ENCODE data around the gene ARHGAP40. TPM values are rescaled to one million over a fixed set of nuclear protein-coding genes. Genes with fewer than 3 reads are reported as not detected.

The ARHGAP40 gene
- polyA plus RNA-seq, 1 experiment: not detected

DNA sequence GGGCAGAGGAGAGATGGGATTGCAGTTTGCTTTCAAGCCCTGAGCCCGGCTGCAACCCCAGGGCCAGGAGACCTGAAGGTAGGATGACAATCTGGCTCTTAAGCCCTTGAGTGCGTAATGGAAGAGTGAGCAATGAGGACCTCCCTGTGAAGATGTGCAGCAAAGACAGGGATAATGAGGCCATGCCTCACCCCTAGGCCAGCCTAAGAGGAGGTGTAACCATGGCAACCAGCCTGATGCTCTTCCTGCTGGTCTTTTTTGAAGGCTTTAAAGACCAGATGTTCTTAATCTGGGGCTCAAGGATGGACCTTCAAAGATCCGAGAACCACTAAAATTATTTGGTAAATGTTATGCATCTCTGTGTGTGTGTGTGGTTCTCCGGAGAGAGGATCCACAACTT lies 8.2 kb downstream of the ARHGAP40 start:
- ChIA-PET POLR2A (no interaction called here), CTCF (no interaction called here)
- DNase-seq (ENCODE audit: low read depth, low spot score): no peak
- Histone ChIP-seq H3K27ac (ENCODE audit: low read depth, low read length) (no peak overlapping the region), H3K27me3 (ENCODE audit: control insufficient read depth, insufficient read depth, low read length) (peaks cover 23% of the 10 kb centered on the region), H3K4me3 (ENCODE audit: low read depth, low read length) (no peak overlapping the region), H3K9me3 (ENCODE audit: control insufficient read depth, insufficient read depth, low read length) (no peaks in the 10 kb centered on the region)
- TF ChIP-seq, protein P1, sequence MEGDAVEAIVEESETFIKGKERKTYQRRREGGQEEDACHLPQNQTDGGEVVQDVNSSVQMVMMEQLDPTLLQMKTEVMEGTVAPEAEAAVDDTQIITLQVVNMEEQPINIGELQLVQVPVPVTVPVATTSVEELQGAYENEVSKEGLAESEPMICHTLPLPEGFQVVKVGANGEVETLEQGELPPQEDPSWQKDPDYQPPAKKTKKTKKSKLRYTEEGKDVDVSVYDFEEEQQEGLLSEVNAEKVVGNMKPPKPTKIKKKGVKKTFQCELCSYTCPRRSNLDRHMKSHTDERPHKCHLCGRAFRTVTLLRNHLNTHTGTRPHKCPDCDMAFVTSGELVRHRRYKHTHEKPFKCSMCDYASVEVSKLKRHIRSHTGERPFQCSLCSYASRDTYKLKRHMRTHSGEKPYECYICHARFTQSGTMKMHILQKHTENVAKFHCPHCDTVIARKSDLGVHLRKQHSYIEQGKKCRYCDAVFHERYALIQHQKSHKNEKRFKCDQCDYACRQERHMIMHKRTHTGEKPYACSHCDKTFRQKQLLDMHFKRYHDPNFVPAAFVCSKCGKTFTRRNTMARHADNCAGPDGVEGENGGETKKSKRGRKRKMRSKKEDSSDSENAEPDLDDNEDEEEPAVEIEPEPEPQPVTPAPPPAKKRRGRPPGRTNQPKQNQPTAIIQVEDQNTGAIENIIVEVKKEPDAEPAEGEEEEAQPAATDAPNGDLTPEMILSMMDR (IDR thresholded peaks at IDR 0.05; ENCODE audit: low read depth, low read length): no peak

DNA sequence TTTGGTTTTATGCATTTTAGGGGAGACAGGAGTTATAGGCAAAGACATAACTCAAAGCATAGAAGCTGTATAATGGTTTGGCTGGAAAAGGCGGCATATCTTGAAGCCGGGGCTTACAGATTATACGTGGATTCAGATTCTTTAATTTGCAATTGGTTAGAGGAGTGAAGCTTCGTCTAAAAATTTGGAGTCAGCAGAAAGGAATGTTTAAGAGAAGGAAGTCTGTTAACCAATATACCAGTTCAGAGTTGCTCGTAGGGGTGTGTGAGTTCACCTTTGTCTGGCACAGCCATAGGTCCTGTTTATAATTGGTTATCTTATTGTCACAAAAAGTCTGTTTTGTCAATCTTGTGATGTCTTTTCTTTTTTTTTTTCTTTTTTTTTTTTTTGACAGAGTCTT lies 8.9 kb downstream of the ARHGAP40 start:
- Histone ChIP-seq H3K27me3 (ENCODE audit: control insufficient read depth, insufficient read depth, low read length) (peaks cover 26% of the 10 kb centered on the region), H3K4me3 (ENCODE audit: low read depth, low read length) (no peak overlapping the region), H3K27ac (ENCODE audit: low read depth, low read length) (no peak overlapping the region), H3K9me3 (ENCODE audit: control insufficient read depth, insufficient read depth, low read length) (no peaks in the 10 kb centered on the region; the same call in 1 of the 2 replicates)
- CTCF ChIA-PET: no interaction called here
- DNase-seq (ENCODE audit: low read depth, low spot score): no peak
- POLR2A ChIA-PET: no interaction called here
- TF ChIP-seq, protein P1 (IDR thresholded peaks at IDR 0.05; ENCODE audit: low read depth, low read length): no peak

DNA sequence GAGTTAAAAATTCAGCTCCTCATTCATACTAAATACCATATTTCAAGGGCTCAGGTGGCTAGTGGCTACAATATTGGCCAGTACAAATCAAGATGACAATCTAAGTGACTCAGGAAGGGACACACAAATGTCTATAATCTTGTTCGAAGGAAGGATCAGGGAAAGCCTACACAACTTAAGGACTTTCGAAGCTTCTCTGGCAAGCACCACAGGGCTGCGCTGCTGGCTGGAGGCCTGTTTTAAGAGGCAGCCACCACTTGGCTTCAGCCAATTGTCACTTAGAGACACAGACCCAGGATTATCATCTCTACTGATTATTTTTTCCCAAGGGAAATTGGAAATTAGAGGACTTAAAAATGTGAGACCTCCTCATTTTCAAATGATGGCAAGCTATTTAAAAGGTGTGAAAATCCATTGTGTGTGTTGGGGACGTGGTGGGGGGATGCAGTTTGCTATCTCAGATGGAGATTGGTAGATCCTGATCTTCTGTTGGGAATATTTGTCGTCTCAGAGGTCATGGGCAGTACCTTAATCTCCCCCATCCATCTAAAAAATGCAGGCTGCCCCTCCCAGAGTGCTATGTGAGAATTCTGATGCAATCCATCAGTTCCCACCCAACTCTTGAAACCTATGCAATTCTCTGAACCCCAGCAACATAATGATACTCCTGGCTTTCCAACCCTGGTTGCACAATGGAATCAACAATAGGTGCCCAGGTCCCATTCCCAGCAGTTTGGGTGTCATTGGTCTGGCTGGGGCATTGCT lies 11.3 kb downstream of the ARHGAP40 start:
- H3K4me3 ChIP-seq (ENCODE audit: low read depth, low read length): no peak overlapping the region
- DNase-seq (ENCODE audit: low read depth, low spot score): no peak
- TF ChIP-seq, protein P1 (IDR thresholded peaks at IDR 0.05; ENCODE audit: low read depth, low read length): no peak
- POLR2A ChIA-PET: no interaction called here
- no peak overlapping the region for H3K27ac ChIP-seq (ENCODE audit: low read depth, low read length)
- H3K27me3 ChIP-seq (ENCODE audit: control insufficient read depth, insufficient read depth, low read length): peaks cover 22% of the 10 kb centered on the region
- CTCF ChIA-PET: interaction anchor here (1.2 kb wide), 1 partner anchor 20 kb away, joined by 3 read pairs; no protein-coding TSS in a partner anchor
- H3K9me3 ChIP-seq (ENCODE audit: control insufficient read depth, insufficient read depth, low read length): no peaks in the 10 kb centered on the region; the same call in 1 of the 2 replicates

DNA sequence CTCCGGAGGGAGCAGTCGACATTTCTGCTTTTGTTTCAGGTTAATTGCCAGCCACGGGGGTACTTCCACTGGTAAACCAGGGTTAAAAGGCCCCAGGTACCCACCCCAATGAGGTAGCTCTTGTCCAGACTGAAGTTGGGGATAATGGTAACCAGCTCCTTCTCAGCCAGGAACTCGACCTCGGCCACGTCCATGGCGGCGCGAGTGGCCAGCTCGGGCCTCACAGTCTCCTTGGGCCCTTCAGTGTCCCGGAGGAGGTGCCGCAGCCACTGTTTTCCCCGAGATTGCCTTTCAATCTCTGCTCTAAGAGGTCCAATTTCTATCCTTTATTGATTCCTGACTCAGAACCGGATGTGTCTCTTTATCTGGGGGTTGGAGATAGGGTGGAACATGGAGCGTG lies 13.7 kb downstream of the ARHGAP40 start:
- DNase-seq (ENCODE audit: low read depth, low spot score): no peak
- POLR2A ChIA-PET: interaction anchor here (0.6 kb wide), 1 partner anchor 45 kb away, joined by 3 read pairs; no protein-coding TSS in a partner anchor
- TF ChIP-seq, protein P1 (IDR thresholded peaks at IDR 0.05; ENCODE audit: low read depth, low read length): no peak
- no peaks in the 10 kb centered on the region; the same call in 1 of the 2 replicates for H3K9me3 ChIP-seq (ENCODE audit: control insufficient read depth, insufficient read depth, low read length)
- H3K27me3 ChIP-seq (ENCODE audit: control insufficient read depth, insufficient read depth, low read length): peaks cover 13% of the 10 kb centered on the region
- CTCF ChIA-PET: no interaction called here
- no peak overlapping the region for H3K4me3 ChIP-seq (ENCODE audit: low read depth, low read length)
- H3K27ac ChIP-seq (ENCODE audit: low read depth, low read length): no peak overlapping the region

DNA sequence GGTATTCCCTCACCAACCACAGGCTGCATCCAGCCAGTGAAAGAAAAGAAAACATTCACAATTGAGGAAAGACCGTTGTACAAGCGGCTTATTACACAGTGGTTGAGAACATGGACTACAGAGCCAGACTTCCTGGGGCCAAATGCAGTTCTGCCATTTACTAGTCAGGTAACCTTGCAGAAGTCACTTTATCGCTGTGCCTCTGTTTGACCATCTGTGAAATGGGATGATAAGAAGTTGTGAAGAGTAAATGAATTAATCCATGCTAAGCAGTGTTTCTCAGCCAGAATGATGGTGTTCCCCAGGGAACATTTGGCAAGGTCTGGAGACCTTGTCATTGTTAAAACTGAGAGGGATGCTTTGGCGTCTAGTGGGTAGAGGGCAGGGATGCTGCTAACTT lies 14.8 kb downstream of the ARHGAP40 start:
- TF ChIP-seq, protein P1 (IDR thresholded peaks at IDR 0.05; ENCODE audit: low read depth, low read length): no peak
- no peak for DNase-seq (ENCODE audit: low read depth, low spot score)
- Histone ChIP-seq H3K4me3 (ENCODE audit: low read depth, low read length) (no peak overlapping the region), H3K27ac (ENCODE audit: low read depth, low read length) (no peak overlapping the region), H3K9me3 (ENCODE audit: control insufficient read depth, insufficient read depth, low read length) (no peaks in the 10 kb centered on the region; the same call in 1 of the 2 replicates), H3K27me3 (ENCODE audit: control insufficient read depth, insufficient read depth, low read length) (peaks cover 20% of the 10 kb centered on the region)
- CTCF ChIA-PET: no interaction called here
- POLR2A ChIA-PET: no interaction called here

Data from AG04450 (cell line).